Middle frontal gyrus (tissue), 1 donor: ENCODE data around the gene TEX51.

Experiments
- DNase-seq: peaks from one replicate; pipeline ENCODE4 v3.0.0-alpha.2; 2015; ENCODE audit warnings: low spot score; ENCODE audit errors: extremely low spot score

Gene TEX51

DNA sequence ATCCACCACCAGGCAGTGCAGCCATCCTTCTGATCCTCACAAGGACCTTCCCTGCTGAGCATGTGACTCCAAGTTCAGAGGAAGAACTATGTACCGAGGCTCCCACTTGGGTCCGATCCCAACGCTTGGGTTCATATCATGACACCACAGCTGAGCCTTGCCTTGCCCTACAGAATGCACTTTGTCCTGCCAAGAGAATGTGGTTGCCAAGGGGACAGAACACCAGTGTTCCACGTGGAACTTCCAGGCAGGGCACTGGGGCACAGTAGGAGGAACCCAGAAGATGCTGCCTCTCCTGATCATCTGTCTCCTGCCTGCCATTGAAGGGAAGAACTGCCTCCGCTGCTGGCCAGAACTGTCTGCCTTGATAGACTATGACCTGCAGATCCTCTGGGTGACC lies at the start of gene TEX51:
Gene TEX51, plus strand, starts transcription at position 255 of the 400 bp plus-strand sequence. Its CDS starts 29 bp downstream, at position 284.
- no peak for DNase-seq

DNA sequence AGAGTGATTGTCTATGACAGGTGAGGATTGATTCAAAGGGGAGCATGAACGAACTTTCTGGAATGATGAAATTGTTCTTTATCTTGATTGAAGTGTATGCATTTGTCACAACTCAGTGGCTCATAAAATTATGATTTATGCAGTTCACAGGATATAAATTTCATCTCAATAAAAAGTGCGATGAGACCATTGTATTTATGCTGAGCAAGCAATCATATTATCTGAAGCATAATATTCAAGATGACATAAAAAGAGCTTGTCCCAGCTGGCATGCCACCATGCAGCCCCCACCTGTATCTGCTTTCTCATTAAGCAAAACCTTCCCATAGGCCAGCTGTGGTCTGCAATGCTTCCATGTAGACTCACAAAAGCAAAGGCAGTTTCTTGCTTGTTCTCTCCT lies 49.6 kb upstream of the TEX51 start:
- DNase-seq, result no peak

DNA sequence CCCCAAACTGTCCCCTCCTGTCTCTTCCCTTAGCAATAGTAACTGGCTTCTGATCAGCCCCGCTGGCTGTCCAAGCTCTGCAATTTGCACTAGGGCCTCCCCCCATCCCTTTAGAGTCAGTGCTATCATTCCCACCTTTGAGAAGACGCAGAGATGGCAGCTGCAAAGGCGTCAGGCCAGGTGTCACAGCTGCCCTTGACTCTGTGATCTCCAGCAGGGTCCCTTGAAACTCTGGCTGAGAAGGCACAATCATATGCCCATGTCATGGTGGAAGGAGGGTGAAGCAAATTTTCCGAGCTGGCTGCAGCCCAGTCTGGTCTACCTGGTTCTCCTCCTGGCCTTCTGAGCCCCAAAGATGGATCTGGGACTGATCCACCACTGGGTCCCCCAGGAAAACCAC lies 49.2 kb upstream of the TEX51 start:
- no peak for DNase-seq

DNA sequence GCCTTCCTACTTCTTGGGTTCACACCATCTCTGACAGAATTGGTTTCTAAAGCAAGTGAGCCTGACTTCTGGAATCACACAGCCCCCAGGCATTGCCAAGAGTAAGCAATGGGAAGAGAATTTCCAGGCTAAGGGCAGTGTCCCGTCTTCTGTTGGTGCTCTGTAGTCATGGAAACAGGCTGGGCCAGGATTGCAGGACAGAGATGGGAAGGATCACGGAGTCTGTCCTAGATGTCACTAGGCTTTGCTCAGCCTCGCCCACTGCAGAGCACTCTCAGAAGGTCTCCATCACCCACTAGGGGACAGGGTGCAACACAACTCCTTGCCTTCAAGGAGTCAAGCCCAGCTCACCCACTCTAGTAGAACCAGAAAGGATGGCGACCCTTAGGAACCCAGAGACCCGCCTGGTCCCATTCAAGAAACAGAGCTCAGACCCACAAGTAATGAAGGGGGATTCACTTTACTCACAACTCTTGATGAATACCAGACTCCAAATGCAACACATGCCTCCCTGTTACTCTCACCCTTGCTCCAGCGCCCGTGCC lies 48.6 kb upstream of the TEX51 start:
- no peak for DNase-seq

DNA sequence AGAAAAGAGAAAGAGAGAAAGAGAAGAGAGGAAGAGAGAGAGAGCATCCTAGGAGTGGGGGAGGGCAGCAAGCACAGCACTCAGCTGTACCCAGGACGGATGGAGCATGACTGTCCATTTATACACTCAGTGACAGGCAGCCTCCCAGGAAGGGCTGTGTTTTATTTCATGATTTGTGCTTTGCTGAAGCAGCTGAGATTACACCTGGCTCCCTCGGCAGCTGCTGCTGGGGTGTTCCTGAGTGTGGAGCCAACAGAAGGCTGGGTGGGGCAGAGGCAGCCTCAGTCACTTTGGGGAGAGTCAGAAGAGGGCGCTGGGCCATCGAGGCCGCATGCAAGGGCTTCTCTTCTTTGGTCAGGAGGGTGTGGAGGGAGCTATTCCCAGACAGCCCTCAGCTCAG lies 47.8 kb upstream of the TEX51 start:
- no peak for DNase-seq

DNA sequence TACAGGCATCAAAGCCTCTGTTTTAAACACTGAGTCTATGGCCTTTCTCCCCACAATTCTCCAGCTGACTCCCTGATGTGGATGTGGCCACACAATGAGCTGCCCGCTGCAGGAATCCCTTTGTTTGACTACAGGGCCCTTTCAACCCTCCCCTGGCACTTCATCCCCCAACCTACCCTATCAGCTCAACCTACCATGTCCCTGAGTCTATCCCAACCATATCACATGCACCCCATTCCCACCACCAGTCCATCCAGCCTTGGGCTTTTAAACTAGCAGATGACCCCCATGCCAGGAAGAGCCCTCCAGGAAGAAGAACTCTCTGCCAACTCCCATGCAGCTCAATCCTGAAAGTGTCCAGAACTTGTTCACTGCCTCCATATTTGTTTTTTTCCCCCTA lies 46.9 kb upstream of the TEX51 start:
- DNase-seq, result no peak

DNA sequence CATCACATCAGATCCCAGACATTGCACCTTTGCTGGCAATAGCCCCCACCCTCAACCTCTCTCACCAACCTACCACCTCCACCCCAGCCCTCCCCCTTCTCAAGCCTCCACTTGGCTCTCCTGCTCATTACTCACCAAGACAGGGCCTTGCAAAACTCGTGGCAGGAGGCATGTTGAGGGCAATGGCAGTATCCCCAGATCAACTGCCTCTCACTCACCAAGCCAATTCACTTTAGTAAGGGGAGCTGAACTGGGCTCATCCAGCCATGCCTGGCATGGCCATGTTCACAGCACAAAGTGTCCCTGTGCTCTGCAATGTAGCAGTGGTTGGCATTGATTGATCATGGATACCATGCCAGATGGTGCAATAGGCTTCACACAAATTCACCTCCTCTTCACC lies 46.3 kb upstream of the TEX51 start:
- no peak for DNase-seq

DNA sequence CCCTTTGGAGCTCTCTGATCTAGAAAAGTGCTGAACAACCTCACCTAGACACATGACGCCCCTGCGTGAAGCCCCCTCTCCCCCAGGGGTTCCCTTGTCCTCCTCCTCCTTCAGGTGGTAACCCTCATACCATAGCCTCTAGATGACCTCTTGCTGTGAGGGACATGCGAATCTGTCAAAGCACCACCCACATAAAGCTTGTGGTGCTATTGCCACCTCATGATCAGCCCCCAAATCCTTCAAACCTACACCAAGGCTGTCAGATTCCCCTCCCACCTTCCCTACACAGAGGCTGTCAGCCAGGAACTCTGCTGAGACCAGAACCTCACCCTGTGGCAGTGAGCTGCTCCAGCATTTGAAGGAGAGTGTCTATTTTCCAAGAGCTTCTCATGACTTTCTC lies 43.1 kb upstream of the TEX51 start:
- DNase-seq, result no peak

DNA sequence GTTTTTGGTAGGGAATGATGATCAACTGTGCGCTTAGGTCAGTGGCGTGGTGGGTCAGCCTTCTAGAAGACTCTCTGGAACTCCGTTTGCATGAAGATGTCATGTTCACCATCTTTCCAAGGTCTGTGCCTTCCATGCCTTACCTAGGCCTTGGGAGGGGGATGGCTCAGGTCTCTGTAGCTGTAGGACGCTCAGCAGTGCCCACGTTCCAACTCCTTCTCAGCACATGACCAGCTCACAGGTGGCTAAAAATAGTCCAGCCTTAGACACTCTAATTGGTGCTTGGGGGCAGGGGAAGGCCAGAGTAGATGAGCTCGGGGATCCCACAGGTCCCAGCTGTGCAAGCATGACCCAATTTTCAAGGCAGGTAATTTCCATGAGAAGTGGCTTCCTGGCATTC lies 42.3 kb upstream of the TEX51 start:
- no peak for DNase-seq

DNA sequence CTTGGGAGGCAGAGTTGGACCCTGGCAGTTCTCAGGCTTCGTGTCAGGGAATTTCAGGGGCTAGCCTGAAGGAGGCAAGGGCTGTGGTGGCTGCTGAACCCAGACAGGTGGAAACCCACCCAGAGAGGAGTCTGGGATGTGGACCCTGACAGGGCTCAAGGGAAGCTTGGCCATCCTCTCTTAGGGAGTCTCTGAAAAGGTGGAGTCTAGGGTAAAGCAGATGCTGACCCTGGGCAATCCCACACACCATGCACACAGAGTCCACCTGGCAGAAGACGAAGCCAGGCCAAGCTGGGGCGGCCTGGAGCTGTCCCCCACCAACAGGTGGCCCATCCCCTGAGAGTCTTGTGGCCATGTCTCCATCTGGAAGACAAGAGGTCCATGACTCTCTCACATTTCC lies 41.2 kb upstream of the TEX51 start:
- no peak for DNase-seq

DNA sequence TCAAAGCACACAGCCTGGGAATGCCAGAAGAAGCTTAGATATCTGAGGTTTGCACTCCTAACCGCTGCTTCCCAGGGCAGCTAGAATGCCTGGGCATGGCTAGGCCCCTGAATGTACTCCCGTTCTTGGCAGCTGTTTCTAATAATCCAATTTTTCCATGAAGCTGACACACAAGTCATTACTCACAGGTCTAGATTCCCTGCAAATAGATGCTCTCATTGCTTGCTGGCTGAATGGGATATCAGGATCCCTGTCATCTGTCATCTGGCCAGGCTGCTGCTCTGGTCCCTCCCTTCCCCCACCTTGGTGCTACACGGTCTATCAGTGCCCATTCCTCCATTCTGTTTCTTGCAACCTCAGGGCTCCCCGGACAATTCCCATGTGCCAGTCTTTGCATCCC lies 40.7 kb upstream of the TEX51 start:
- no peak for DNase-seq

DNA sequence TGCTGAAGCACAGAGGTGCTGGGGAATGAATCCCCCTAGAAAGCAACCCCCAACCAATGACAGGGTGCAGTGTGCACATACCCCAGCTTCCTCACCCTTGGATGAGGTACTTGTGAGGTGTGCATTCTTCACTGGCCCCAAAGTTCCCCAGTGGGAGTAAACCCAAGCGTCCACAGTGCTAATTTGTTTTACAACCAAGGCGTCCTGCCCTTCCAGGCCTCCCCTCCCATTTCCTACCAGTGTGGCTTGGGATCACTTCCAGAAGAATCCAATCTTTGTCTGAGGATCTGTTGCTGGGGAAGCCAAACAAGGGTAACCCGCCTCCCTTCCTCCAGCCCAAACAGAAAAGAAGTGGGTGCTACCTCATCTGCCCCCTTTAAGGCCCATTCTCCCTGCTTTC lies 40.3 kb upstream of the TEX51 start:
- no peak for DNase-seq

DNA sequence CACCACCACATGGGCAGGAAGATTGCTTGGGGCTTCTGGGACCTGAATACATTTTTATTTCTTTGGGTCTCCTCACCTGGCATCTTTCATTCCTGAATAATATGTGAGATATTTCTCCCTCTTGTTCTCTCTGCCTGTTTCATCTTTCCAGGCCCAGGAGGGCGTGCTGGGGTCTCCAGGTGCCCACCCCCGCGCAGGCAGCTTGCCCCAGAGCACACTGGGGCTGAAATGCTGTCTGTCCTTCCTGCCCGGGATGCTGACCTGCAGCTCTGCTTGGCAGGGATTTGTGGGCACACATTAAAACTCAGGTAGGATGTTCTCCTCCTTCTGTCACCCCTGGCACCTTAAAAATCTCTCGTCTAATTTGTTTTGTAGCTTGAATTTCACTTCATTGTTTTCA lies 39.7 kb upstream of the TEX51 start:
- no peak for DNase-seq

DNA sequence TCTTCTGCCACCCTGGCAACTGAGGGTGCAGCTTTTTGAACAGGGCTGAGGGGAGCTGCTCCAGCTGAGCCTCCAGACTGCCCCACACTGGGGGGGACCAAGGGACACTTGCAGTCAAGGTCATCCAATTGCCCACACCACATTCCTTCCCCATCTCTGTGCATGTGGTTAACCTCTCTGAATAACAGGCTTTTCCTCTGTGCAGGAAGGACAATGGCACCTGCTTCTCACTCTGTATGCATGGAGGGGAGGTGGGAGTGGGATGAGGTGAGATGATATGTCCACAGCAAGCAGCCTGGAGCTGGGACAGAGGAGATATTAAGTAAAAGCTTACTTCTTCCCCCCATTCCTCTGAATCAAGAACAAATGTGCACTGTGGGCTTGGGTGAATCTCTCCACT lies 39.1 kb upstream of the TEX51 start:
- no peak for DNase-seq

DNA sequence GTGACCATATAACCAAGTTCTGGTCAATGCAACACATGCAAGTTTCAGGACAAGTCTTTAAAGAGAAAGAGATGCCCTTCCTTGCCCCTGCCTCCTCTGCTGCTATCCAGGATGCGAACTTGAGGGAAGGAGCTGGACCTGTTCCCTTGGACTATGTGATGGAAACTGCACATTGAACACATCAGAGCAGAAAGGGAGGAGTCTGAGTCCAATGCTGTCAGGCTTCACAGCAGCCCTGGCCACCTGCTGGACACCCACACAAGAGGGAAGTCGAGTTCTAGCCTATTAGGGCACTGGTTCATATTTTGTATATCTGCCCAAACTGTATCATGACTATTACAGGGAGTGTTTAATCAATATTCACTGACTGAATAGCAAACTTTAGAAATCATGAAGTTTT lies 38.3 kb upstream of the TEX51 start:
- DNase-seq, result no peak

DNA sequence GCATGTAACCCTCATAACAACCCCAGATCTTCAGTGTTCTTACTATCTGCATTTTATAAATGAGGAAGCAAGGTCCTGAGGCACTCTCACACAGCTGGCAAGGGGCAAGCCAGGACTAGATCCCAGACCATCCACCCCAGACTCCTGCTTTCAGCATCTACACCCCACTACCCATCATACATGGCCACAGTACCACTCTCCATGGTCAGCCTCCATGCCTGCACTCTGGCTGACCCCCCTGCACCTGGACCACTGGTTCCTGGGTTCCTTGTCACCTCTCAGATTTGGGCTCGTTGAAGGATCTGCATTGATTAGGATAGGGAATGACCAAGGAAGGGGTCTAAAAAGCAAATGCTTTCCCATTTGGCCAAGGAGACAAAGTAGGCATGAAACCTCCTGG lies 36.0 kb upstream of the TEX51 start:
- DNase-seq, result no peak

DNA sequence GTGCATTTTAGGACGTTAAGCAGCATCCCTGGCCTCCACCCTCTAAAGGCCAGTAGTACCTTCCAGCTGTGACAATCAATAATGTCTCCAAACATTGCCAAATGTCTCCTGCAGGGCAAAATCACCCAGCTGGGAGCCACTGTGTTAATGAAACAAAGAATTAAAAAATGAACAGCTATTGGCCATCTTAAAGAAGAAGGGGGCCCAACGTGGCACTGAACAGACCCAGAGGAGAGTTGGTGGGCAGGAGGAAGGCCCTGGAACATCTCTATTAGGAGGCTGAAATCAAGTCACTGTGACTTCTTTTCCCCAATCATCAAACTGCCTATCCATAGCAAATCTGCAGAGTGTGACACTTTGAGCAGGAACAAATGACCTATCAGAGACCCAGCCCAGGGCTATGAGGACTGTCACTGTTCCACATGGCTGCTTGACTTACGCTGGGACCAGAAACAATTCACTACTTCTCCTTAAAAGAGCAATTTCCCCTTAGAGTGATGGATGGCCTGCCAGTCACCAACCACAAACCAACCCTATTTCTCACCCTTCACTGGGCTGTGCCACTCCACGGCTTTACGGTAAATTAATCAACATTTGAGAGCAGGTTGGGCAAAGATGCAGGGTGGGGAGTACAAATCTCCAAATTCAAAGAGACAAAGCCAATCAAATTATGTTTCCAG lies 35.2 kb upstream of the TEX51 start:
- no peak for DNase-seq

DNA sequence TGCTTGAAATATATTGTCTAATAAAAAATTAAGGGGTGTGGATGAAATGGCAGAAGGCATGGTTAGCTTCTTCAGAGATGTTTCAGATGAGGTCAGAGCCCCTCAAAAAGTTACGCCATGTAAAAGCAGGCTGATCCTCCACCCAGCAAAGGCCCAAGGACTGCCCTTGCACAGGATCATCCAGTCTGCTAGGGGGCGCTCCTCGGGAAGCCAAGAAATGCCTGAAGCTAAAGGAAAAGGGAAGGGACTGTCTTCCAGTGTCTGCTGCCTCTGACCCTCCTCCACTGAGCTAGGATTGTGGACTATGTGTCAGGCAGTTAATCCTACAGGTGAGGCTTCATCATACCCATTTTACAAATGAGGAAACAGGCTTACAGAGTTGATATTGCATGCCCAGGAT lies 33.8 kb upstream of the TEX51 start:
- DNase-seq, result no peak

DNA sequence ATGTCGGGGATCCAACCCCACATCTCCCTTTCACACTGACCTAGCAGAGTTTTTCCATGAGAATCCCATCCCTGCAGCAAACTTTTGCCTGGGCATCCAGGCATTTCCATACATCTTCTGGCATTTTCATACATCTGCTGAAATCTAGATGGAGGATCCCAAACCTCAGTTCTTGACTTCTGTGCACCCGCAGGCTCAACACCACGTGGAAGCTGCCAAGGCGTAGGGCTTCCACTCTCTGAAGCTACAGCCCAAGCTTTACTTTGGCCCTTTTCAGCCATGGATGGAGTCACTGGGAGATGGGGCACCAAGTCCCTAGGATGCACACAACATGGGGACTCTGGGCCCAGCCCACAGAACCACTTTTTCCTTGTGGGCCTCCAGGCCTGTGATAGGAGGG lies 32.2 kb upstream of the TEX51 start:
- no peak for DNase-seq

DNA sequence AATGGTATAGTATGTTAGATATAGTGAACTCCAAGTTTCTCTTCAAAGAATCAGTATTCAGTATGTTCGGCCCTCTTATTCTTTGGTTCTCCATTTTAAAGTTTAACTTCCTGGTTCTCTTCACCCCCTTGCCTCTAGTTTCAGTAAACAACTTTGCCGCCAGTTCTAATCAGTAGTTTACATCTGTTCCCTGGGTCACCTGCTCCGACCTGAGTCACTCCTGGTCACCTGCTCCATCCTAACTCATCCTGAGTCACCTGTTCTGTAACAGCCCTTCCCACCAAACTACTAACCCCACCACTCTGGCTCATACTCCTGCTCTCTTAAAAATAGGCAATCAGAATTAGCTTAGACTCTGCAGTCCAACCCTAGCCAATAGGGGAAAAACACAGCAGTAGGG lies 23.7 kb upstream of the TEX51 start:
- no peak for DNase-seq

DNA sequence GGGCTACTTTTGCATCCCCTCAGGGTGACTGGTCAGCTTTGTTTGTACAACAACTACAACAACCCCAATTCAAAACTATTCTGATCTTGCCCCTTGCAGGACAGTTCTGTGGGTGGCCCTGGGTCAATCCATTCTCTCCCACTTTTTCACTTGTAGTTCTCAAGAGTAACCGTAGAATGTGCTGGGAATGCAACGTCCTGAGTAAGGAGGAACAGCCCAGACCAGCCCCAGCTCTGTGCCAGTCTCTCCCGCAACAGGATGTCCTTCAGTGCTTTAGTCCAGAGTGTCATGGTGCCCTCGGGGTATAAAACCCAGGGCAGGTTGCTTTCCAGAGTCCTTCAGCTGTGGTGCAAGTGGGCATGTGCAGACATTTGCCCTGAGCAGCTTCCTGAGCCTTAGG lies 22.1 kb upstream of the TEX51 start:
- no peak for DNase-seq

DNA sequence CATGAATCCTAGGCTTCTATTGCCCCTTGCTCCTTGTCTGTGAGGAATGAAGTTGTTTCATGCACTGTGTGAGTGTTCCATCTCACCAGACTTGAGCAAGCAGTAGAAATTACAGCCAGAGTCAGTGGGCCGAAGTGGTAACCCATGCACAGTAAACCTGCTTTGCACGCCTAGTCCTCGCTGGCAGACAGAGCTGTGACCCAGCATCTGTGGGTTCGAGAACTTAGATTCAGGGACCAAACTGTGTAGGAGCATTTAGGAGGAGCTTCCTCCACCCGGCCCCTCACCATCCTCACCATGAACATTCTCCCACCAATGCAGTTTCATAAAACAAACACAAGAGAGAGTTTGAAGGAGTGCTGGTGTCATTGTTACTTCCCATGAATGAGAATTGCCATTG lies 21.6 kb upstream of the TEX51 start:
- no peak for DNase-seq

DNA sequence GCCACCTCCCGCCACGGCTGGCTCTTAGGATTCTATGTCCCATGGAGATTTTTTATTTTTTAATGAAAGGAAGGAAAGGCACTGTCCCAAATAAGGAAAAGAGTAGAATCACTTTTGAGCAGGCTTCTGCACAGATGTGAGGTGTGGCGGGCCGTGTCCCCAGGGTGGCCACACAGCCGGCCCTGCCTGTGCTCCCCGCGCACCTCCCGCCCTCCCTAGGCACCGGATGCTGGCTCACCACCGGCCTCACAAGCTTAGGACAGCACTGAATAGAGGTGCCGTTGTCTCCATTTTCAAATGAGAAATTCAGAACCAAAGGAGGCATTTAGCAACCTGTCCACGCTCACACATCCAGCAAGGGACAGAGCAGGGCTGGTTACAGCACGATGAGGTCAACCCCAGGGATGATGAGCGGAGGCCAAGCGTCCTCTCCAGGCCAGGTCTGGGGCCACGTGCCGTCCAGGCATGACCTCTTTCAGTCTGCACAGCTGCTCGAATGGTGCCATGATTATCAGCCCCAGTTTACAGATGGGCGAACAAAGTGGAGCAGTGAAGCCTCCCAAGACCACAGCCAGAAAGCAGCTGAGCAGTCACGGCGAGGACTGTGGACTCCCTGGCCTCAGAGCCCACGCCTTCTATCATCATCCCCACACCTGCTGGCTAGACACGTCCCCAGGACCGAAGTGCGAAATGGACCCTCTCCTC lies 20.7 kb upstream of the TEX51 start:
- no peak for DNase-seq
